ENCODE measurements around the gene PYHIN1. TPM values are rescaled to one million over a fixed set of nuclear protein-coding genes. Genes with fewer than 3 reads are reported as not detected.

Gene PYHIN1
- total and polyA plus RNA-seq, 12 donors, result 0.07 to 3.1 (median 0.33) TPM; not detected in 7

DNA sequence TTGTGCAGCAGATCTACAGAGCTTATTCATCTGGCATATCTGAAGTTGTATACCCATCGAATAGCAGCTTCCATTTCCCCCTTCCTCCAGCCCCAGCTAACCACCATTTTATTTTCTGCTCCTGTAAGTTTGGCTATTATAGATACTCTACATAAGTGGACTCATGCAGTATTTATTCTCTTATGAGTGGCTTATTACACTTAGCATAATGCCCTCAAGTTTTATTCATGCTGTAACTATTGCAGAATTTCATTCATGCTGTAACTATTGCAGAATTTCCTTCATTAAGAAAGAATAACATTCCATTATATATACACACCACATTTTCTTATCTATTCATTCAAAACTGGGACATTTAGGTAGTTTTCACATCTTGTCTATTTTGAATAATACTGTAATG lies 47.9 kb downstream of the PYHIN1 start:
- DNase-seq (no peak), ATAC-seq (no peak)
- WGBS, 2 donors, result 76 to 81% methylated on average over 1 of the region's 1 CpG
- intact Hi-C loops (cut with DNase I), result no loop called here
- Histone ChIP-seq H3K27ac (no peak overlapping the region), H3K4me1 (no peaks in the 10 kb centered on the region), H3K9me3 (peaks cover 0 to 28% (median 5%) of the 10 kb centered on the region in 11 donors), H3K4me3 (no peak overlapping the region), H3K27me3 (no peaks in the 10 kb centered on the region), H3K36me3 (no peaks in the 10 kb centered on the region)
- TF ChIP-seq, protein P1, sequence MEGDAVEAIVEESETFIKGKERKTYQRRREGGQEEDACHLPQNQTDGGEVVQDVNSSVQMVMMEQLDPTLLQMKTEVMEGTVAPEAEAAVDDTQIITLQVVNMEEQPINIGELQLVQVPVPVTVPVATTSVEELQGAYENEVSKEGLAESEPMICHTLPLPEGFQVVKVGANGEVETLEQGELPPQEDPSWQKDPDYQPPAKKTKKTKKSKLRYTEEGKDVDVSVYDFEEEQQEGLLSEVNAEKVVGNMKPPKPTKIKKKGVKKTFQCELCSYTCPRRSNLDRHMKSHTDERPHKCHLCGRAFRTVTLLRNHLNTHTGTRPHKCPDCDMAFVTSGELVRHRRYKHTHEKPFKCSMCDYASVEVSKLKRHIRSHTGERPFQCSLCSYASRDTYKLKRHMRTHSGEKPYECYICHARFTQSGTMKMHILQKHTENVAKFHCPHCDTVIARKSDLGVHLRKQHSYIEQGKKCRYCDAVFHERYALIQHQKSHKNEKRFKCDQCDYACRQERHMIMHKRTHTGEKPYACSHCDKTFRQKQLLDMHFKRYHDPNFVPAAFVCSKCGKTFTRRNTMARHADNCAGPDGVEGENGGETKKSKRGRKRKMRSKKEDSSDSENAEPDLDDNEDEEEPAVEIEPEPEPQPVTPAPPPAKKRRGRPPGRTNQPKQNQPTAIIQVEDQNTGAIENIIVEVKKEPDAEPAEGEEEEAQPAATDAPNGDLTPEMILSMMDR (IDR thresholded peaks at IDR 0.05), result no peak

DNA sequence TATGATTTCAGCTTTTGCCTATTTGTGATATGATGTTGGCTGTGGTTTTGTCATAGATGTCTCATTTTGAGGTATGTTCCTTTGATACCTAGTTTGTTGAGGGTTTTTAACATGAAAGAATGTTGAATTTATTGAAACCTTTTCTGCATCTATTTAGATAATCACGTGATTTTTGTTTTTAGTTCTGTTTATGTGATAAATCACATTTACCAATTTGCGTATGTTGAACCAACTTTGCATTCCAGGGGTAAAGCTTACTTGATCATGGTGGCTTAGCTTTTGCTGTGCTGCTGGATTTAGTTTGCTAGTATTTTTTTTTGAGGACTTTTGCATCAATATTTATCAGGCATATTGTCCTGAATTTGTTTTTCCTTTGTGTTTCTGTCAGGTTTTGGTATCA lies 51.9 kb downstream of the PYHIN1 start:
- no peak for ATAC-seq
- Histone ChIP-seq H3K9me3 (peaks cover 0 to 28% (median 5%) of the 10 kb centered on the region in 11 donors), H3K27ac (no peak overlapping the region), H3K4me1 (no peaks in the 10 kb centered on the region), H3K27me3 (no peaks in the 10 kb centered on the region), H3K36me3 (no peaks in the 10 kb centered on the region), H3K4me3 (no peak overlapping the region)
- DNase-seq, result no peak
- intact Hi-C loops (cut with DNase I), result no loop called here
- 74 to 81% methylated on average over 2 of the region's 2 CpGs for WGBS, 2 donors
- TF ChIP-seq, protein P1 (IDR thresholded peaks at IDR 0.05), result no peak

DNA sequence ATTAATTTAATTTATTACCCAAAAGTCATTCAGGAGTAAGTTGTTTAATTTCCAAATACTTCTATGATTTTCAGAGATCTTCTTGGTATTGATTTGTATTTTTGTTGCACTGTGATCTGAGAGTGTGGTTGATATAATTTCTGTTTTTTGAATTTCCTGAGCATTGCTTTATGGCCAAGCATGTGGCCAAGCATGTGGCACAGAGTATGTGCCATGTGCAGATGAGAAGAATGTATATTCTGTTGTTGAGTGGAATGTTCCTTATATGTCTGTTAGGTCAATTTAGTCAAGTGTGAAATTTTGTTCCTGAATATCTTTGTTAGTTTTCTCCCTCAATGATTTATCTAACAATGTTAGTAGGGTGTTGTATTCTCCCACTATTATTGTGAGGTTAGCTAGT lies 53.0 kb downstream of the PYHIN1 start:
- Histone ChIP-seq H3K4me1 (no peaks in the 10 kb centered on the region), H3K36me3 (no peaks in the 10 kb centered on the region), H3K4me3 (no peak overlapping the region), H3K9me3 (peaks cover 0 to 28% (median 5%) of the 10 kb centered on the region in 11 donors), H3K27me3 (no peaks in the 10 kb centered on the region), H3K27ac (no peak overlapping the region)
- intact Hi-C loops (cut with DNase I), result no loop called here
- DNase-seq (no peak), ATAC-seq (no peak)
- TF ChIP-seq, protein P1 (IDR thresholded peaks at IDR 0.05), result no peak

DNA sequence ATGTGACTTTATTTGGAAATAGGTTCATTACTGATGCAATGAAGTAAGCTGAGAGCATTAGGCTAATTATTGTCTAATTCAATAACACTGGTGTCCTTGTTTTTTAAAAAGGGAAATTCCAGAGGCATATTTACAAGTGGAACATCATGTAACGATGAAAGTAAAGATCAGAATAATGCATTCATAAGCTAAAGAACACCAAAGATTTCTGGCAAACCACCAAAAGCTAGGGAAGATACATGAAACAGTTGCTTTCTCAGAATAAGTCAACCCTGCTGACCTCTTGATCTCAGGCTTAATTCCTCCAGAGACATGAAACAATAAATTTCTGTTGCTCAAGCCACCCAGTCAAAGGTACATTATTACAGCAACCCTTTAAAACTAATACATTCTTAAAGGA lies 58.1 kb downstream of the PYHIN1 start:
- H3K4me3 ChIP-seq, result no peak overlapping the region
- H3K4me1 ChIP-seq, result no peaks in the 10 kb centered on the region
- ATAC-seq (no peak), DNase-seq (no peak)
- TF ChIP-seq, protein P1 (IDR thresholded peaks at IDR 0.05), result no peak
- WGBS, 2 donors, result 44% methylated on average over 1 of the region's 1 CpG
- intact Hi-C loops (cut with DNase I), result no loop called here
- peaks cover 0 to 3% (median 0%) of the 10 kb centered on the region in 11 donors for H3K9me3 ChIP-seq
- H3K27me3 ChIP-seq, result no peaks in the 10 kb centered on the region
- H3K27ac ChIP-seq, result no peak overlapping the region
- H3K36me3 ChIP-seq, result no peaks in the 10 kb centered on the region

Measured in heart right ventricle (tissue), 16 donors.